ENCODE data around the gene KANSL1.

GRCh38 chr17:46176975-46177374, 16.3 kb downstream of the KANSL1 start:
- no peak for TF ChIP-seq CTCF (IDR thresholded peaks at IDR 0.05)
- TF ChIP-seq POLR2A (IDR thresholded peaks at IDR 0.05) = no peak
- TF ChIP-seq POLR2AphosphoS5 (IDR thresholded peaks at IDR 0.05) = no peak
- no peak for TF ChIP-seq EP300 (IDR thresholded peaks at IDR 0.05; ENCODE audit: low read depth)

All from transverse colon (tissue), 4 donors.